NCI-H82 (cell line): ENCODE measurements around the gene LAMB4.

Source experiments
- DNase-seq: peaks from one replicate; lab custom pipeline; 2025; lab: John Stamatoyannopoulos, UW

The LAMB4 gene

GRCh38 chr7:108012499-108013430 lies 117.4 kb downstream of the LAMB4 start:
- peak; percentile 47 for DNase-seq

GRCh38 chr7:108010377-108010776 lies 119.8 kb downstream of the LAMB4 start:
- DNase-seq, result no peak

- no peak for DNase-seq
Observed at GRCh38 chr7:108009873-108010272, 120.3 kb downstream of the LAMB4 start.

- no peak for DNase-seq
Observed at GRCh38 chr7:108008827-108009226, 121.3 kb downstream of the LAMB4 start.

GRCh38 chr7:108008240-108008639 lies 121.9 kb downstream of the LAMB4 start:
- DNase-seq, result no peak

- peak; percentile 54 for DNase-seq
Observed at GRCh38 chr7:108007762-108008161, 122.4 kb downstream of the LAMB4 start.

- no peak for DNase-seq
Observed at GRCh38 chr7:108007261-108007660, 122.9 kb downstream of the LAMB4 start.

- DNase-seq, result peak; percentile 28
Observed at GRCh38 chr7:108004220-108005142, 125.7 kb downstream of the LAMB4 start.

- no peak for DNase-seq
Observed at GRCh38 chr7:108003599-108003935, 126.6 kb downstream of the LAMB4 start.

- peak; percentile 93 for DNase-seq
Observed at GRCh38 chr7:108002726-108003598, 127.2 kb downstream of the LAMB4 start, which contains the start of gene LAMB1. LAMB1 (minus strand) TSS chr7:108003161; CDS start chr7:108002885, 276 bp downstream.

- peak; percentile 67 for DNase-seq
Observed at GRCh38 chr7:108001764-108002725, 128.1 kb downstream of the LAMB4 start.

- peak; percentile 83 for DNase-seq
Observed at GRCh38 chr7:108000875-108001763, 129.0 kb downstream of the LAMB4 start.

GRCh38 chr7:107999779-108000560 lies 130.2 kb downstream of the LAMB4 start:
- no peak for DNase-seq

GRCh38 chr7:107998660-107999480 lies 131.3 kb downstream of the LAMB4 start:
- no peak for DNase-seq

GRCh38 chr7:107998150-107998549 lies 132.0 kb downstream of the LAMB4 start:
- DNase-seq, result no peak

GRCh38 chr7:107996072-107996882 lies 133.9 kb downstream of the LAMB4 start:
- DNase-seq, result peak; percentile 61
